Endometrial microvascular endothelial cells (primary cell): ENCODE measurements around the gene ENTREP3. TPM values are rescaled to one million over a fixed set of nuclear protein-coding genes. Genes with fewer than 3 reads are reported as not detected.
"Not testable (repeated sequence)": the region's sequence is repeated elsewhere in the genome, so short reads cannot be mapped to it uniquely, and the experiment has no call there.

Source experiments
- in situ Hi-C: cut with HindIII; loops from 2 replicates; pipeline ENCODE4 v1.10.0; 2017; ENCODE audit warnings: low sequenced_read_pairs, low pct_unique_long_range_greater_than_20kb; ENCODE audit errors: inconsistent ontology term
- total RNA-seq: library from RNA; depleted of rRNA; stranded (reverse); fragments of >200 nt; gene quantifications from one replicate; pipeline ENCODE4 v1.2.3, GENCODE V29; 2015; ENCODE audit errors: inconsistent ontology term

ENTREP3 gene
- total RNA-seq, 1 donor from 2014 or later, result 20.0 TPM

GRCh38 chr1:155232001-155232978 lies 23.0 kb downstream of the ENTREP3 start:
- in situ Hi-C loops, result not testable (repeated sequence)

- in situ Hi-C loops, result not testable (repeated sequence)
These were observed 24.0 kb downstream of the ENTREP3 start for GRCh38 chr1:155231302-155231701.

- in situ Hi-C loops, result no loop called here
These were observed 27.2 kb downstream of the ENTREP3 start for GRCh38 chr1:155228096-155228427.

GRCh38 chr1:155227261-155228095 lies 27.8 kb downstream of the ENTREP3 start:
- in situ Hi-C loops, result no loop called here

- in situ Hi-C loops, result no loop called here
These were observed 28.4 kb downstream of the ENTREP3 start for GRCh38 chr1:155226910-155227260.

GRCh38 chr1:155226188-155226909 lies 28.9 kb downstream of the ENTREP3 start:
- in situ Hi-C loops, result no loop called here

GRCh38 chr1:155225404-155225759 lies 29.9 kb downstream of the ENTREP3 start:
- in situ Hi-C loops, result not testable (repeated sequence)

GRCh38 chr1:155223047-155223446 lies 32.2 kb downstream of the ENTREP3 start:
- in situ Hi-C loops, result no loop called here

GRCh38 chr1:155220211-155220965 lies 34.9 kb downstream of the ENTREP3 start:
- in situ Hi-C loops, result not testable (repeated sequence)

GRCh38 chr1:155219592-155220031 lies 35.7 kb downstream of the ENTREP3 start:
- in situ Hi-C loops, result no loop called here

GRCh38 chr1:155218854-155219591 lies 36.3 kb downstream of the ENTREP3 start:
- in situ Hi-C loops, result no loop called here

GRCh38 chr1:155214702-155215101 lies 40.6 kb downstream of the ENTREP3 start:
- in situ Hi-C loops, result not testable (repeated sequence)

- in situ Hi-C loops, result not testable (repeated sequence)
These were observed 43.2 kb downstream of the ENTREP3 start for GRCh38 chr1:155212051-155212440.

GRCh38 chr1:155211381-155212050 lies 43.8 kb downstream of the ENTREP3 start:
- in situ Hi-C loops, result not testable (repeated sequence)

- in situ Hi-C loops, result no loop called here
These were observed 44.8 kb downstream of the ENTREP3 start for GRCh38 chr1:155210314-155211104.

- in situ Hi-C loops, result no loop called here
These were observed 46.0 kb downstream of the ENTREP3 start for GRCh38 chr1:155209312-155209721.
